Suppressor macrophage treated with lipopolysaccharide for 4 hours (primary cell): ENCODE results near the gene SPINK5.
"Not testable (repeated sequence)": the region's sequence is repeated elsewhere in the genome, so short reads cannot be mapped to it uniquely, and the experiment has no call there.

ENCODE experiments used
- DNase-seq: peaks from one replicate; pipeline ENCODE4 v3.0.0-alpha.2; 2020

The SPINK5 gene

DNA sequence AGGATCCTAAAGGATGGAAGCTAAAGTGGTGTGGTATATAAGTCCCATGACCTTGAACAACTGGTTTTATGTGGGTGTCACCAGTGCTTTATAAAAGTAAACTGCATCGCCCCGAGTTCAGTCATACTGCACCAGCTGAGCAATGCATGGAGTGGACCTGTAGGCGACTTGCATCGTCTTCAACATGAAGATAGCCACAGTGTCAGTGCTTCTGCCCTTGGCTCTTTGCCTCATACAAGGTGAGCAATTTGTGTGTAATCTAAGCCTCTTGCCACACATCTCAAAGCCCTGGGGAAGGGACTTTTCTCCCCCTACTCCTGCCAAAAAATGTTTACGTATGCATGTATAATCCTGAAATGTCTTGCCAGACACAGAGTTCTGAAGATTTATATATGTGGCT, at the start of gene SPINK5:
Gene SPINK5, plus strand, starts transcription at position 120 of the 400 bp plus-strand sequence. Its CDS starts 65 bp downstream, at position 185.
- no peak for DNase-seq

DNA sequence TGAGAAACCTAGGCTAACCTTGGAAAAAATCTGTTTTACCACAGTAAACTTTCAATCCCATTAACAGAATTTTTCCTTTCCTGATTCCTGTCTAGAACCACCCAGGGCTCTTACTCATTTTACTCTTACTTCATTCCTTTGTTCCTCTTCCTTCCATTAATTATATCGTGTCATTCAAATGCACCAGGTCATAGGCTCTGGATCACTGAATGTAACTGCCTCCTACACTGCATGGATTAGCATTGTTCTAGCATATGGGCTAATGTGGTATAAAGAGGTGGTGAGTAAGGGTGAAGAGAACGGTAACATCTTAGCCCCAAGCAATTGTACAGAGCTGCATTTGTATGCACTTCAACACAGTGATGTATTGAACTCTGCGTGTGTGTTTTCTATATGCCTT, 49.5 kb upstream of the SPINK5 start:
- no peak for DNase-seq

DNA sequence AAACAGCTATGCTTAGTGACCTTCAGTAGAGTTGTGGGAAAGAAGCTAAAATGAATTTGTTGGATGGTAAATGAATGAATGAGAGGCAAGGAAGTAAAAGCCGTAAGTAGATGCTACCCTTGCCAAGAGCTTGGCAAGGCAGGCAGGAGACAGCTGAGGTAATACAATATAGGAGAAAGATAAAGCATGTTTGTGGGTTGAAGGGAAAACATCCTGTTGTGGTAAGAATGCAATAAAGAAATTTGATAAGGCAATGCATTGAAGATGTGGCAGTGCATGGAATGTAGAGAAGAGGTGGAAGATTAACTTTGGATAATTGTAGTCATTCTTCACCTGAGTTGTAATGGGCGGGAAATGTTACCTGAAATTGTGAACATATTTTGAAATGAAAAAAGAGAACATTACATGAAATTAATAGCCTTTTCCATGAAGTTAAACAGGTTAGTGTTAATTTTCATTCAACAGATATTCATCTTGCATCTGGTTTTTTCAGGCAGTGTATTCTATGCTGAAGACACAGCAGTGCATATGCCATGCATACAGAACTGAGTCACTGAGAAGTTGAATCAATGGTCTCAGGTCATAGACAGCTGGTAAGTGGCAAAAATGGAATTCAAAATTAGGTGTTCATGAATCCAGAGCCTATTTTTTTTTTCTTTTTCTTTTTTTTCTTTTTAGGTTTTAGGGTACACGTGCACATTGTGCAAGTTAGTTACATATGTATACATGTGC, 43.4 kb upstream of the SPINK5 start:
- no peak for DNase-seq

GRCh38 chr5:148027505-148027904, 36.3 kb upstream of the SPINK5 start:
- no peak for DNase-seq

- no peak for DNase-seq
These were observed 34.6 kb upstream of the SPINK5 start for GRCh38 chr5:148029131-148029530.

GRCh38 chr5:148033134-148033533, 30.6 kb upstream of the SPINK5 start:
- DNase-seq: no peak

- DNase-seq: no peak
These were observed 28.1 kb upstream of the SPINK5 start for GRCh38 chr5:148035676-148036075.

DNA sequence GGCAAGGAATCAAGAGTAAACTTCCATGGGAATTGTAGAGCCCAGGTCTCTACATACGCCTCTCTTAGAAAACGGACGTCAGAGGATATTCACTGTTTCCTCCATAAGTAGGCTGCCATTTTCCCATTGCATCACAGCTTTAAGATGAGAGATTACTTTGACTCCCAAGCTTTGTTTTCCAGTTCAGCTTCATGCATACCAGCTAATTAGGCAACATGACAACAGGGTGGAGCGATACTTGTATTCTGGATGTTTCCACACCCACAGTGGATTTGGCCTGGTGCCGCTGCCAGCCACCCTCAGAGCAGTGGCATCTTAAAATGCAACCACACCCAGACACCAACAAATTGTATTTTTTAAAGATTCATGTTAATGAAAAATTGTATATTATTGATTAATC, 20.9 kb upstream of the SPINK5 start:
- no peak for DNase-seq

DNA sequence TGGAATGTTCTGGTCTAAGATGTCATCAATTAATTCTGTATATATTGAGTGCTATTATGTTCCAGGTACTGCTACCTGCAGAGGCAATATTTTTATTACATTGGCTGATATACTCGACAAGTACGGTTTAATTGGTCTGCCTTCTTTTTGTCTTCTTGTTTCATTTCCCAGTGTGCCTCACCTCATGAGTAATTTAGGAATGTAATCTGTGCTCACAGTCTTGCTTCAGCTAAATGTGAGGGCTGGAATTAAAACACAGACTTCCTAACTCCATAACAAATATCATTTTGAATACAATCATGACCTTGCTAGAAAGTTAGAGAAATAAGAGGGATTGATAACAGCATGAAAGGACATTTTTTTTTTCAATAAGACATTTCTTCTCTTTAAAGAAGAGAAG, 20.1 kb upstream of the SPINK5 start:
- no peak for DNase-seq

DNA sequence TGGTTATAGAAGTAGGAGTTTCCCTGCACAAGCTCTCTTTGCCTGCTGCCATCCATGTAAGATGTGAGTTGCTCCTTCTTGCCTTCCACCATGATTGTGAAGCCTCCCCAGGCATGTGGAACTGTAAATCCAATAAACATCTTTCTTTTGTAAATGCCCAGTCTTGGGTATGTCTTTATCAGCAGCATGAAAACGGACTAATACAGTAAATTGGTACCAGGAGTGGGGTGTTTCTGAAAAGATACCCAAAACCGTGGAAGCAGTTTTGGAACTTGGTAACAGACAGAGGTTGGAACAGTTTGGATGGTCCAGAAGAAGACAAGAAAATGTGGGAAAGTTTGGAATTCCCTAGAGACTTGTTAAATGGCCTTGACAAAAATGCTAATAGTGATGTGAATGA, 8.6 kb upstream of the SPINK5 start:
- not testable (repeated sequence) for DNase-seq

GRCh38 chr5:148060309-148060708, 3.5 kb upstream of the SPINK5 start:
- DNase-seq: no peak

- DNase-seq: no peak
These were observed 2.9 kb upstream of the SPINK5 start for GRCh38 chr5:148060881-148061280.

- DNase-seq: no peak
These were observed 6.8 kb downstream of the SPINK5 start for GRCh38 chr5:148070621-148071020.

GRCh38 chr5:148072207-148072606, 8.4 kb downstream of the SPINK5 start:
- DNase-seq: no peak

GRCh38 chr5:148075529-148075928, 11.7 kb downstream of the SPINK5 start:
- no peak for DNase-seq

- DNase-seq: no peak
These were observed 19.4 kb downstream of the SPINK5 start for GRCh38 chr5:148083203-148083602.

DNA sequence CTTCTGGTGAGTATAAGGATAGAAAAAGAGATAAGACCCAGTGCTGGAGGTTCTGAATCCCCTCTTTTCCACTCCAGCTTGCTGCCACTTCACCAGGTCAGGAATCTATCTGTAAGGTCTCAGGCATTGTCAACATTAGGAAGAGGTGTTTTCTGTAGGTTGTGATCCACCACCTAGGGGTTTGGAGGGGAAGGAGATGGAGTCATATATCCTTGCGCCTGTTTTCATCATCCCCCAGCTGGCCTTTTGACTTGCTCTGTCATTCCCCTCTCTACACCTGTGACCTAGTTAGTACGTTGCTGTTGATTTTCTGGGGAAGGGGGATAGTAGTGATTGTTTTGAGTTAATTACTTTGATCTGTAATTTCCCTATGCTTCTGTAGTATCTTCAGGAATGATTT, 20.5 kb downstream of the SPINK5 start:
- no peak for DNase-seq

DNA sequence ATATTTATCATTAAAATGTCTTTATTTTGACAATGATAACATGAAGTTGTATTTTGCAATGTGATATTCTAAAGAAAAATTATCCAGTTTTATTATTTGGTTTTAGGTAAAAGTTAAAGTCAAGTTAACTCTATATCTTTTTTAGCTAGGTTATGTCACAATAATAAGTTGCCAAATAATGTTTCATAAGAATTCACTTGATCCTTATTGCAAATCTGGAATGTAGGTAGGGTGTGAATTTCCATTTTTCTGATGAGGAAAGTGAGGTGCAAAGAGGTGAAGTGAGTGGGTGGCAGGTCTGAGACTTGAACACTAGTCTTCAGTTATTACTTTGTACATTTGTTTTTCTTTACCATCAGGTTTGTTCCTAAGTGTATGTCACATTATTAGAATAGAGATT, 21.5 kb downstream of the SPINK5 start:
- DNase-seq: no peak

GRCh38 chr5:148085977-148086705, 22.4 kb downstream of the SPINK5 start:
- no peak for DNase-seq

DNA sequence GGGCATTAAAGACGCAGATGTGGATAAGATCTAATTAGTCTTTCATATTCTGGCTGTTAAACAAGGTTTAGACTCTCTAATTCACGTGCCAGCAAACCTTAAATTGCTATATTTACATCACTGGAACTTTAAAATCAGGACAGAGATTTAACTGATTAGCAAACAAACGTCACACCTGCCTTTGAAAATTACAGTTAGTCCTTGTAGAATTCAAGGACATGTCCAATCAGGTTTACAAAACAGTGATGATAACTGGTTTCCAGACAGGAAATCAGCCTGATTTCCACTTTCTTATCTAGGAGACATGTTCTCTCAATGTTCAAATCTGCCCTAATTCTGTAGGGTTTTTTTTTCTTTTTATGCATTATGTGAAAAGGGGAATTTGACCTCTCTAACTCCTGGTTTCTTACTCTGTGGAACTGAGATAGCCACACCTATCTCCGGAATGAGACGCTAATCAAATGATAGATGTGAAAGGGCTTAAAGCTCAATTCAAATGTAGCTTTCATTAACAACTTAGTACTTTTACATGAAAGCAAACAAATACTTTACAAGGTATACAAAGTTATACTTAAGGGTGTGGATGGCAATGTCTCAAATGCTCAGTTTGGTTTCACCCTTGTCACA, 26.5 kb downstream of the SPINK5 start:
- DNase-seq: no peak

DNA sequence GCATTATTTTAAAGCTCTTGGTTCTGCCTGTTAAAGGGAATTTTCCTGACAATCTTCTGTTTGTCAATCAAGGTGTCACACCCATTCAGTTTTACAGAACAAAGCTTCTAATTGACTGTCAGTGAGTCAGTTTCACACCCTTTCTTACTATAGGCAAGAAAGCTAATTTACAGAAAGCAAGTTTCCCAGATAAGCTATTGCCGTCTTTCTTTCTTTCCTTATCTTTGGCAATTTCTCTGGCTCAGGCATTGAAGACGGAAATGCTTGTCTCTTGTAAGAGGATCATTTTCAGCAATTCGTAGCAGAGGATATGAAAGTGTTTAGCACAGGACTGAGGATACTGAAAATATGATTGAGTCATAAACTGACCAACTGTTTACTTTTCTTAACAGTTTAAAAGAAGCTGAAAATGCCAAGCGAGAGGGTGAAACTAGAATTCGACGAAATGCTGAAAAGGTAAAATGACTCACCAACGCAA, 27.0 kb downstream of the SPINK5 start:
- DNase-seq: no peak

- no peak for DNase-seq
These were observed 28.5 kb downstream of the SPINK5 start for GRCh38 chr5:148091991-148092964.

DNA sequence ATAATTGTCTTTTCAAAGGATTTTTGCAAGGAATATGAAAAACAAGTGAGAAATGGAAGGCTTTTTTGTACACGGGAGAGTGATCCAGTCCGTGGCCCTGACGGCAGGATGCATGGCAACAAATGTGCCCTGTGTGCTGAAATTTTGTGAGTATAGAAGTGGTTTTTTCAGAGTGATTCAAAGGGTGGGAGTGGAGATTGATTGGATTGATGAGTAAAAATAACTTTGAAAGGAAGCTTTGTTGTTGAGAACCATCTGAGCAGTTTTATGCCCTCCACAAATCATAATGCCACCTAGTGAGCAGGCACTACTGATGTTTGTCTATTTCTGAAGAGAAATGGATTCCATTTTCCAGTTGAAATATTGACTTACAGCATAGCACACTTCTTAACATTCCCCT, 30.6 kb downstream of the SPINK5 start:
- DNase-seq: no peak
